ENCODE measurements around the gene GTF2F1. TPM values are rescaled to one million over a fixed set of nuclear protein-coding genes. Genes with fewer than 3 reads are reported as not detected.
A peak's percentile ranks its signal among the peaks of the same experiment; 100 is the strongest.
"Not testable (repeated sequence)": the region's sequence is repeated elsewhere in the genome, so short reads cannot be mapped to it uniquely, and the experiment has no call there.

The GTF2F1 gene
- total and polyA plus RNA-seq, 2 donors (not counting 1 experiment from before 2014, with no cell fraction given): 43.0 to 50.4 TPM

DNA sequence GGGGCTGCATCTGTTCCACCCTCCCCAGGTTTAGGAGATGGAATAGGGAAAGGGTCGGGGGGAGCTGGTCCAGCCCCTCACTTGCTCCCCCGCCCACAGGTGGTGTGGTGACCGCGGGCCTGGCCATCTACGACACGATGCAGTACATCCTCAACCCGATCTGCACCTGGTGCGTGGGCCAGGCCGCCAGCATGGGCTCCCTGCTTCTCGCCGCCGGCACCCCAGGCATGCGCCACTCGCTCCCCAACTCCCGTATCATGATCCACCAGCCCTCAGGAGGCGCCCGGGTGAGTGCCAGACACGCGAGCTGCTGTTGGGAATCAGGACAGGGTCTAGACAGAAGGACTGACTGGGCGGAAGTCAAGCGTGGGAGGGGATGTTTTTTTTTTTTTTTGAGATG lies 28.6 kb downstream of the GTF2F1 start:
- no peaks in the 10 kb centered on the region for H4K20me1 ChIP-seq (ENCODE audit: control insufficient read depth, extremely low read depth, insufficient read depth, low read length)
- peaks cover 10% of the 10 kb centered on the region for H3K79me2 ChIP-seq (ENCODE audit: control insufficient read depth, insufficient read depth, low read length)
- TF ChIP-seq EZH2 (IDR thresholded peaks at IDR 0.05; ENCODE audit: low read length, missing control alignments): no peak
- TF ChIP-seq, protein P1, sequence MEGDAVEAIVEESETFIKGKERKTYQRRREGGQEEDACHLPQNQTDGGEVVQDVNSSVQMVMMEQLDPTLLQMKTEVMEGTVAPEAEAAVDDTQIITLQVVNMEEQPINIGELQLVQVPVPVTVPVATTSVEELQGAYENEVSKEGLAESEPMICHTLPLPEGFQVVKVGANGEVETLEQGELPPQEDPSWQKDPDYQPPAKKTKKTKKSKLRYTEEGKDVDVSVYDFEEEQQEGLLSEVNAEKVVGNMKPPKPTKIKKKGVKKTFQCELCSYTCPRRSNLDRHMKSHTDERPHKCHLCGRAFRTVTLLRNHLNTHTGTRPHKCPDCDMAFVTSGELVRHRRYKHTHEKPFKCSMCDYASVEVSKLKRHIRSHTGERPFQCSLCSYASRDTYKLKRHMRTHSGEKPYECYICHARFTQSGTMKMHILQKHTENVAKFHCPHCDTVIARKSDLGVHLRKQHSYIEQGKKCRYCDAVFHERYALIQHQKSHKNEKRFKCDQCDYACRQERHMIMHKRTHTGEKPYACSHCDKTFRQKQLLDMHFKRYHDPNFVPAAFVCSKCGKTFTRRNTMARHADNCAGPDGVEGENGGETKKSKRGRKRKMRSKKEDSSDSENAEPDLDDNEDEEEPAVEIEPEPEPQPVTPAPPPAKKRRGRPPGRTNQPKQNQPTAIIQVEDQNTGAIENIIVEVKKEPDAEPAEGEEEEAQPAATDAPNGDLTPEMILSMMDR (conservative IDR thresholded peaks at IDR 0.05 in 1 of 2, IDR thresholded peaks at IDR 0.05 in 1 of 2; ENCODE audit: low read depth in 1 of 2, low read length in 2 of 2): no peak
- H3K4me2 ChIP-seq (ENCODE audit: extremely low read depth, insufficient read depth, low read length): no peak overlapping the region
- H3K27me3 ChIP-seq (ENCODE audit: control insufficient read depth, insufficient read depth, low read length): no peaks in the 10 kb centered on the region
- DNase-seq (ENCODE audit: low read depth in 2 of 2): no peak
- peaks cover 9% of the 10 kb centered on the region for H3K36me3 ChIP-seq (ENCODE audit: control insufficient read depth, insufficient read depth, low read length)
- H3K4me3 ChIP-seq (replicated peaks in 1 of 4; ENCODE audit: control extremely low read depth in 1 of 4, insufficient read depth in 1 of 4, low read depth in 3 of 4, low read length in 4 of 4): no peak overlapping the region
- H2AFZ ChIP-seq (ENCODE audit: low read length): no peak overlapping the region
- no peak overlapping the region for H3K27ac ChIP-seq (ENCODE audit: insufficient read depth, low read length)
- peaks cover 2% of the 10 kb centered on the region for H3K4me1 ChIP-seq (ENCODE audit: control insufficient read depth, extremely low read depth, insufficient read depth, low read length)
- H3K9me3 ChIP-seq (ENCODE audit: control insufficient read depth, insufficient read depth, low read depth, low read length): no peaks in the 10 kb centered on the region
- H3K9ac ChIP-seq (ENCODE audit: insufficient read depth, low read length): no peak overlapping the region

- Histone ChIP-seq H3K9ac (ENCODE audit: insufficient read depth, low read length) (peak overlapping the region; percentile 72), H3K79me2 (ENCODE audit: control insufficient read depth, insufficient read depth, low read length) (peaks cover 10% of the 10 kb centered on the region), H3K9me3 (ENCODE audit: control insufficient read depth, insufficient read depth, low read depth, low read length) (no peaks in the 10 kb centered on the region), H4K20me1 (ENCODE audit: control insufficient read depth, extremely low read depth, insufficient read depth, low read length) (no peaks in the 10 kb centered on the region), H3K4me2 (ENCODE audit: extremely low read depth, insufficient read depth, low read length) (peak overlapping the region; percentile 99), H2AFZ (ENCODE audit: low read length) (peak overlapping the region; percentile 45), H3K27me3 (ENCODE audit: control insufficient read depth, insufficient read depth, low read length) (no peaks in the 10 kb centered on the region), H3K4me3 (replicated peaks in 1 of 4; ENCODE audit: control extremely low read depth in 1 of 4, insufficient read depth in 1 of 4, low read depth in 3 of 4, low read length in 4 of 4) (peak overlapping the region; percentile 50 to 82 (median 80)), H3K36me3 (ENCODE audit: control insufficient read depth, insufficient read depth, low read length) (peaks cover 4% of the 10 kb centered on the region), H3K27ac (ENCODE audit: insufficient read depth, low read length) (peak overlapping the region; percentile 73), H3K4me1 (ENCODE audit: control insufficient read depth, extremely low read depth, insufficient read depth, low read length) (peaks cover 2% of the 10 kb centered on the region)
- TF ChIP-seq EZH2 (IDR thresholded peaks at IDR 0.05; ENCODE audit: low read length, missing control alignments): no peak
- TF ChIP-seq, protein P1 (conservative IDR thresholded peaks at IDR 0.05 in 1 of 2, IDR thresholded peaks at IDR 0.05 in 1 of 2; ENCODE audit: low read depth in 1 of 2, low read length in 2 of 2): no peak
- DNase-seq (ENCODE audit: low read depth in 2 of 2): peak in 1 of 2 donors; percentile 7
Observed at GRCh38 chr19:6362351-6362801, 30.6 kb downstream of the GTF2F1 start.

DNA sequence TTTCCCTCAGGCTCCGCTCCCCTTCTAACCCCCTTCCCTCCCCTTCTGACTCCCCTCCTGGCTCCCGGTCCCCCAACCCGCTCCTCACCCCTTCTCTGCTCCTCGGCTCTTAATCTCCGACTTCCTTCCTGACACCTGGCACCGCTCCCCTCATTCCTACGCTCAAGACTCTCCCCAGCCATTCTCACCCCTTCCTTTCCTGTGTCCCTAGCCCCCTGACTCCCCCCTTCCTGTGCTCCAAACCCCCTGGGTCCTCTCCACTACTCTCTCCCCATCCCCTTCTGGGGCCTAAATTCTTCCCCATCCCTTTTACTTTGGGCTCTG lies 31.0 kb downstream of the GTF2F1 start:
- Histone ChIP-seq H2AFZ (ENCODE audit: low read length) (peak overlapping the region; percentile 45), H3K9ac (ENCODE audit: insufficient read depth, low read length) (peak overlapping the region; percentile 72), H3K4me1 (ENCODE audit: control insufficient read depth, extremely low read depth, insufficient read depth, low read length) (peaks cover 2% of the 10 kb centered on the region), H3K27ac (ENCODE audit: insufficient read depth, low read length) (peak overlapping the region; percentile 73), H3K79me2 (ENCODE audit: control insufficient read depth, insufficient read depth, low read length) (peaks cover 10% of the 10 kb centered on the region), H3K27me3 (ENCODE audit: control insufficient read depth, insufficient read depth, low read length) (no peaks in the 10 kb centered on the region), H3K4me2 (ENCODE audit: extremely low read depth, insufficient read depth, low read length) (peak overlapping the region; percentile 99), H4K20me1 (ENCODE audit: control insufficient read depth, extremely low read depth, insufficient read depth, low read length) (no peaks in the 10 kb centered on the region), H3K4me3 (replicated peaks in 1 of 4; ENCODE audit: control extremely low read depth in 1 of 4, insufficient read depth in 1 of 4, low read depth in 3 of 4, low read length in 4 of 4) (peak overlapping the region; percentile 50 to 82 (median 80)), H3K9me3 (ENCODE audit: control insufficient read depth, insufficient read depth, low read depth, low read length) (no peaks in the 10 kb centered on the region), H3K36me3 (ENCODE audit: control insufficient read depth, insufficient read depth, low read length) (peaks cover 4% of the 10 kb centered on the region)
- TF ChIP-seq EZH2 (IDR thresholded peaks at IDR 0.05; ENCODE audit: low read length, missing control alignments): no peak
- DNase-seq (ENCODE audit: low read depth in 2 of 2): peak in 1 of 2 donors; percentile 11

GRCh38 chr19:6360857-6361216 lies 32.1 kb downstream of the GTF2F1 start:
- H3K27me3 ChIP-seq (ENCODE audit: control insufficient read depth, insufficient read depth, low read length); H3K4me1 ChIP-seq (ENCODE audit: control insufficient read depth, extremely low read depth, insufficient read depth, low read length); H4K20me1 ChIP-seq (ENCODE audit: control insufficient read depth, extremely low read depth, insufficient read depth, low read length); H3K27ac ChIP-seq (ENCODE audit: insufficient read depth, low read length); H3K79me2 ChIP-seq (ENCODE audit: control insufficient read depth, insufficient read depth, low read length); H2AFZ ChIP-seq (ENCODE audit: low read length); H3K9ac ChIP-seq (ENCODE audit: insufficient read depth, low read length); DNase-seq (ENCODE audit: low read depth in 2 of 2); H3K9me3 ChIP-seq (ENCODE audit: control insufficient read depth, insufficient read depth, low read depth, low read length); H3K4me2 ChIP-seq (ENCODE audit: extremely low read depth, insufficient read depth, low read length); H3K36me3 ChIP-seq (ENCODE audit: control insufficient read depth, insufficient read depth, low read length): not testable (repeated sequence)
- H3K4me3 ChIP-seq (replicated peaks in 1 of 4; ENCODE audit: control extremely low read depth in 1 of 4, insufficient read depth in 1 of 4, low read depth in 3 of 4, low read length in 4 of 4): peak overlapping the region in 2 of 4 experiments; percentile 49 to 80

GRCh38 chr19:6360445-6360844 lies 32.5 kb downstream of the GTF2F1 start:
- not testable (repeated sequence) for H3K9me3 ChIP-seq (ENCODE audit: control insufficient read depth, insufficient read depth, low read depth, low read length)

More at GRCh38 chr19:6360445-6360844, 32.5 kb downstream of the GTF2F1 start:
- H4K20me1 ChIP-seq (ENCODE audit: control insufficient read depth, extremely low read depth, insufficient read depth, low read length); H3K27me3 ChIP-seq (ENCODE audit: control insufficient read depth, insufficient read depth, low read length); DNase-seq (ENCODE audit: low read depth in 2 of 2); H3K9ac ChIP-seq (ENCODE audit: insufficient read depth, low read length); H3K4me2 ChIP-seq (ENCODE audit: extremely low read depth, insufficient read depth, low read length); H3K4me1 ChIP-seq (ENCODE audit: control insufficient read depth, extremely low read depth, insufficient read depth, low read length); H3K4me3 ChIP-seq (replicated peaks in 1 of 4; ENCODE audit: control extremely low read depth in 1 of 4, insufficient read depth in 1 of 4, low read depth in 3 of 4, low read length in 4 of 4); H3K36me3 ChIP-seq (ENCODE audit: control insufficient read depth, insufficient read depth, low read length); H3K79me2 ChIP-seq (ENCODE audit: control insufficient read depth, insufficient read depth, low read length); H2AFZ ChIP-seq (ENCODE audit: low read length); H3K27ac ChIP-seq (ENCODE audit: insufficient read depth, low read length): not testable (repeated sequence)

Measured in fibroblast of lung (primary cell).